AG04449 (cell line): Measurements from ENCODE around the gene PTH2.
"Not testable (repeated sequence)": the region's sequence is repeated elsewhere in the genome, so short reads cannot be mapped to it uniquely, and the experiment has no call there.

ENCODE experiments used
- CTCF ChIA-PET: fragments of 350-600 bp; formaldehyde crosslinking; extraction: SDS; loops from one replicate; lab custom pipeline; 2021; ENCODE audit warnings: antibody characterized with exemption; lab: Yijun Ruan, JAX
- POLR2A ChIA-PET: fragments of 400-600, 350-600 bp; formaldehyde crosslinking; extraction: SDS; loops from one replicate; lab custom pipeline; 2020; ENCODE audit warnings: antibody characterized with exemption, inconsistent platforms; lab: Yijun Ruan, JAX
- DNase-seq: peaks from one replicate; pipeline ENCODE4 v3.0.0-alpha.2; 2010; ENCODE audit warnings: low read depth, low spot score
- H3K4me3 ChIP-seq: 2 replicates; pipeline ENCODE4 v1.5.1; 2011; ENCODE audit warnings: low read depth, mild to moderate bottlenecking, control low read depth, low read length
- TF ChIP-seq, protein P1 (sequence below): IDR thresholded peaks from one replicate; pipeline ENCODE4 v1.5.1; 2011; ENCODE audit warnings: mild to moderate bottlenecking, moderate library complexity, low read length, control low read depth, inconsistent platforms; ENCODE audit not compliant: insufficient read depth; ENCODE audit errors: missing control alignments

PTH2 gene

DNA sequence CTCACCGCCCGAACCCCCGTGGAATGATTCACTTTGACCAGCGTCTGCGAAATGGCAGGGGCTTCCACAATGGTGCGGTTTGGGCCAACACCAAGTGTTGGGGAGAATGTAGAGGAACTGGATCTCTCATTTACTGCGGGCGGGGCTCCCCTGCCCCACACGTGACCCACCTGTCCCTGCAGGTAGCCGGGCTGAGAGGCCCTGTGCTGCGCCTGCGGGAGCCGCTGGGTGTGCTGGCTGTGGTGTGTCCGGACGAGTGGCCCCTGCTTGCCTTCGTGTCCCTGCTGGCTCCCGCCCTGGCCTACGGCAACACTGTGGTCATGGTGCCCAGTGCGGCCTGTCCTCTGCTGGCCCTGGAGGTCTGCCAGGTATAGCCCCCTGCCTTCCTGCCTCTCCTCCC, 45.0 kb upstream of the PTH2 start:
- ChIA-PET POLR2A (no interaction called here), CTCF (interaction anchor here (1.5 to 1.7 kb wide), 2 partner anchors 11 to 102 kb away, joined by 3 to 5 read pairs; no protein-coding TSS in a partner anchor)
- no peak for DNase-seq
- TF ChIP-seq, protein P1, sequence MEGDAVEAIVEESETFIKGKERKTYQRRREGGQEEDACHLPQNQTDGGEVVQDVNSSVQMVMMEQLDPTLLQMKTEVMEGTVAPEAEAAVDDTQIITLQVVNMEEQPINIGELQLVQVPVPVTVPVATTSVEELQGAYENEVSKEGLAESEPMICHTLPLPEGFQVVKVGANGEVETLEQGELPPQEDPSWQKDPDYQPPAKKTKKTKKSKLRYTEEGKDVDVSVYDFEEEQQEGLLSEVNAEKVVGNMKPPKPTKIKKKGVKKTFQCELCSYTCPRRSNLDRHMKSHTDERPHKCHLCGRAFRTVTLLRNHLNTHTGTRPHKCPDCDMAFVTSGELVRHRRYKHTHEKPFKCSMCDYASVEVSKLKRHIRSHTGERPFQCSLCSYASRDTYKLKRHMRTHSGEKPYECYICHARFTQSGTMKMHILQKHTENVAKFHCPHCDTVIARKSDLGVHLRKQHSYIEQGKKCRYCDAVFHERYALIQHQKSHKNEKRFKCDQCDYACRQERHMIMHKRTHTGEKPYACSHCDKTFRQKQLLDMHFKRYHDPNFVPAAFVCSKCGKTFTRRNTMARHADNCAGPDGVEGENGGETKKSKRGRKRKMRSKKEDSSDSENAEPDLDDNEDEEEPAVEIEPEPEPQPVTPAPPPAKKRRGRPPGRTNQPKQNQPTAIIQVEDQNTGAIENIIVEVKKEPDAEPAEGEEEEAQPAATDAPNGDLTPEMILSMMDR, result no peak
- H3K4me3 ChIP-seq, result no peak overlapping the region

- POLR2A ChIA-PET, result no interaction called here
- no peak overlapping the region for H3K4me3 ChIP-seq
- DNase-seq, result no peak
- CTCF ChIA-PET, result interaction anchor here (0.9 to 2.8 kb wide), 4 partner anchors 8 to 105 kb away, joined by 3 to 22 read pairs (median 6); partner anchors contain the start of gene FLT3LG
- TF ChIP-seq, protein P1, result no peak
Observed at GRCh38 chr19:49465371-49465770, 42.1 kb upstream of the PTH2 start.

DNA sequence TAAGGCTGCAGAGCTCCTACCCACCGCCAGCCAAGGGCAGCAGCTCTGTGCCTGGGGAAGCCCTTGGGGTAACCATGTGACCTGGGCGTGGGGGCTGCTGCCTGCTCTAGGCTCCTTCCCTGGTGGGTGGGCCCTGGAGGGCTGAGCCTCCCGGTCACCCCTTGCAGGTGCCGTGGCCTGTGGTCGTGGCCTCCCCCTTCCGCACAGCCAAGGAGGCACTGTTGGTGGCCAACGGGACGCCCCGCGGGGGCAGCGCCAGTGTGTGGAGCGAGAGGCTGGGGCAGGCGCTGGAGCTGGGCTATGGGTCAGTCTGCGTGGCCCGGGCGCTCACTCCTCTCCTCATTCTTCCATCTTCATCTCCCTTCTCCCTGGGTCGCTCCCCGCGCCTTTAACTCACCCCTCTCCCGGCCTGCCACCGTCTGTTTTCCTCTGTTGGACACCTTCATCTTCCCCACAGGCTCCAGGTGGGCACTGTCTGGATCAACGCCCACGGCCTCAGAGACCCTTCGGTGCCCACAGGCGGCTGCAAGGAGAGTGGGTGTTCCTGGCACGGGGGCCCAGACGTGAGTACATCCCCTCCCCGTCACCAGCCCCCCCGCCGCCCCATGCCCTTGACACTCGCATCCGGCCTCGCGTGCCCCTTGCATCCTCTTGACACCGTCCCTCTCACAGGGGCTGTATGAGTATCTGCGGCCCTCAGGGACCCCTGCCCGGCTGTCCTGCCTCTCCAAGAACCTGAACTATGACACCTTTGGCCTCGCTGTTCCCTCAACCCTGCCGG, 40.9 kb upstream of the PTH2 start:
- ChIA-PET POLR2A (no interaction called here), CTCF (interaction anchor here (1.2 to 2.8 kb wide), 2 partner anchors 9 to 106 kb away, joined by 3 to 22 read pairs; partner anchors contain the start of gene FLT3LG)
- TF ChIP-seq, protein P1, result no peak
- H3K4me3 ChIP-seq, result no peak overlapping the region
- DNase-seq, result no peak

- CTCF ChIA-PET, result interaction anchor here (1.7 kb wide), 1 partner anchor 14 kb away, joined by 4 read pairs; no protein-coding TSS in a partner anchor
- DNase-seq, result no peak
- TF ChIP-seq, protein P1, result no peak
- H3K4me3 ChIP-seq, result no peak overlapping the region
- POLR2A ChIA-PET, result no interaction called here
Observed at GRCh38 chr19:49462492-49462891, 39.3 kb upstream of the PTH2 start.

DNA sequence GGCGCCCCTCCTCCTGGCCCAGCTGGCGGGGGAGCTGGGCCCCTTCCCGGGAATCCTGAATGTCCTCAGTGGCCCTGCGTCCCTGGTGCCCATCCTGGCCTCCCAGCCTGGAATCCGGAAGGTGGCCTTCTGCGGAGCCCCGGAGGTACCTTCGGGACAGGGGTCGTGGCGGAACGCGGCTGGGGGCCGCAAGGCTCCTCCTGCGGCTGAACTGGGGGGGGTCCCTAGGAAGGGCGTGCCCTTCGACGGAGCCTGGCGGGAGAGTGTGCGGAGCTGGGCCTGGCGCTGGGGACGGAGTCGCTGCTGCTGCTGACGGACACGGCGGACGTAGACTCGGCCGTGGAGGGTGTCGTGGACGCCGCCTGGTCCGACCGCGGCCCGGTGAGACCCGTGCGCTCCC, 38.4 kb upstream of the PTH2 start:
- no peak overlapping the region for H3K4me3 ChIP-seq
- CTCF ChIA-PET, result interaction anchor here (1.7 kb wide), 1 partner anchor 15 kb away, joined by 4 read pairs; no protein-coding TSS in a partner anchor
- no peak for DNase-seq
- POLR2A ChIA-PET, result no interaction called here
- TF ChIP-seq, protein P1, result no peak

DNA sequence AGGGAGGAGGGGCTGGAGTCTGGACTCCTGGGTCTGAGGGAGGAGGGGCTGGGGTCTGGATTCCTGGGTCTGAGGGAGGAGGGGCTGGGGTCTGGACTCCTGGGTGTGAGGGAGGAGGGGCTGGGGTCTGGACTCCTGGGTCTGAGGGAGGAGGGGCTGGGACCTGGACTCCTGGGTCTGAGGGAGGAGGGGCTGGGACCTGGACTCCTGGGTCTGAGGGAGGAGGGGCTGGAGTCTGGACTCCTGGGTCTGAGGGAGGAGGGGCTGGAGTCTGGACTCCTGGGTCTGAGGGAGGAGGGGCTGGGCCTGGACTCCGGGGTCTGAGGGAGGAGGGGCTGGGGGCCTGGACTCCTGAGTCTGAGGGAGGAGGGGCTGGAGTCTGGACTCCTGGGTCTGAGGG, 37.9 kb upstream of the PTH2 start:
- CTCF ChIA-PET, result interaction anchor here (1.7 kb wide), 1 partner anchor 15 kb away, joined by 4 read pairs; no protein-coding TSS in a partner anchor
- DNase-seq, POLR2A ChIA-PET, H3K4me3 ChIP-seq: not testable (repeated sequence)

DNA sequence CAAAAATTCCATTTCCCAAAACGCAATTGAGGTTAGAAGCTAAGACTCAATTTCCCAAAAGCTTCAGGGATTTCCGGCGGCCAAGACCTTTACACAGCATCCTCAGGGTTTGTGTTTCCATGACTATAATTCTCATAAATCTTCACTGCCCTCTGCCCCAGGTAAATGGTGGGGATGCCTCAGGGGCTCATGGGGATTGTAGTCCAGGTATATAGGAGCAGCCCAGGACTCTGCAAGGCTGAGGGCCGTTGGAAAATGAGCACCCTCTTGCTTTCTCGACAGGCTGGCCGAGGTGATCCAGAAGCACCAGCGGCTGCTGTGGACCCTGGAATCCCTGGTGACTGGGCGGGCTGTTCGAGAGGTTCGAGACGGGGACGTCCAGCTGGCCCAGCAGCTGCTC, 36.1 kb upstream of the PTH2 start:
- ChIA-PET CTCF (interaction anchor here (1.2 to 1.5 kb wide), 2 partner anchors 14 to 17 kb away, joined by 4 read pairs; no protein-coding TSS in a partner anchor), POLR2A (no interaction called here)
- TF ChIP-seq, protein P1, result no peak
- no peak for DNase-seq
- no peak overlapping the region for H3K4me3 ChIP-seq
